ENCODE results near the gene PPP1R14B. TPM values are rescaled to one million over a fixed set of nuclear protein-coding genes. Genes with fewer than 3 reads are reported as not detected.

The PPP1R14B gene
- total and polyA plus RNA-seq, 2 of the 13 experiments (the other 11 are each of a cell fraction or from before 2014, with no cell fraction given): 110 to 148 TPM

DNA sequence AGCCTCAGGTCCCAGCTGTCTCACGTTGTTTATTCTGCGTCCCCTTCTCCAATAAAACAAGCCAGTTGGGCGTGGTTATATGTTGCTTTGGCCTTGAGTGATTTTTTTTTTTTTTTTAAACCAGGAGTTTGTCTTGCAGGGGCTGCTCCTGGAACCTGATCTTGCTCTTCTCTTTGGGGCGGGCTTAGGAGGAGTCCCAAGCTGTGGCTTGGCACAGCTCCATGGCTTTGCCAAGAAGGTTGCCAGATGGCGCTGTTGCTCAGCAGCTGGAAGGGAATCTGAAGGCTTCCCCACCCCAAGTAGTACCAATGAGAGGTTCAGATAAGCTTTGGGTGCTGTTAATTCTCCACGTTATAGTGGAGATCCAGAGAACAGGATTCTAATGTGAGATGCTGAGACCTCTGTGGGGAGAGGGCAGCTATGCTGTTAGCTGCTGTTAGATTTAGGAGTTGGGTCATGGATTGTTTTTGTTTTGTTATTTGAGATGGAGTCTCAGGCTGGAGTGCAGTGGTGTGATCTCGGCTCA, 42.2 kb downstream of the PPP1R14B start (continued):
- TF ChIP-seq, protein P1, sequence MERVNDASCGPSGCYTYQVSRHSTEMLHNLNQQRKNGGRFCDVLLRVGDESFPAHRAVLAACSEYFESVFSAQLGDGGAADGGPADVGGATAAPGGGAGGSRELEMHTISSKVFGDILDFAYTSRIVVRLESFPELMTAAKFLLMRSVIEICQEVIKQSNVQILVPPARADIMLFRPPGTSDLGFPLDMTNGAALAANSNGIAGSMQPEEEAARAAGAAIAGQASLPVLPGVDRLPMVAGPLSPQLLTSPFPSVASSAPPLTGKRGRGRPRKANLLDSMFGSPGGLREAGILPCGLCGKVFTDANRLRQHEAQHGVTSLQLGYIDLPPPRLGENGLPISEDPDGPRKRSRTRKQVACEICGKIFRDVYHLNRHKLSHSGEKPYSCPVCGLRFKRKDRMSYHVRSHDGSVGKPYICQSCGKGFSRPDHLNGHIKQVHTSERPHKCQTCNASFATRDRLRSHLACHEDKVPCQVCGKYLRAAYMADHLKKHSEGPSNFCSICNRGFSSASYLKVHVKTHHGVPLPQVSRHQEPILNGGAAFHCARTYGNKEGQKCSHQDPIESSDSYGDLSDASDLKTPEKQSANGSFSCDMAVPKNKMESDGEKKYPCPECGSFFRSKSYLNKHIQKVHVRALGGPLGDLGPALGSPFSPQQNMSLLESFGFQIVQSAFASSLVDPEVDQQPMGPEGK (CRISPR knock-in tag; IDR thresholded peaks at IDR 0.05): peak; percentile 15; the same call in 1 of the 2 replicates
- no peak for TF ChIP-seq ZSCAN30 (CRISPR knock-in tag; IDR thresholded peaks at IDR 0.05)
- no peak for TF ChIP-seq TARDBP (CRISPR knock-in tag; IDR thresholded peaks at IDR 0.05)
- TF ChIP-seq MAFK (conservative IDR thresholded peaks at IDR 0.05 in 1 of 2, IDR thresholded peaks at IDR 0.05 in 1 of 2; ENCODE audit: low read length in 2 of 2): no peak
- TF ChIP-seq, protein P2, sequence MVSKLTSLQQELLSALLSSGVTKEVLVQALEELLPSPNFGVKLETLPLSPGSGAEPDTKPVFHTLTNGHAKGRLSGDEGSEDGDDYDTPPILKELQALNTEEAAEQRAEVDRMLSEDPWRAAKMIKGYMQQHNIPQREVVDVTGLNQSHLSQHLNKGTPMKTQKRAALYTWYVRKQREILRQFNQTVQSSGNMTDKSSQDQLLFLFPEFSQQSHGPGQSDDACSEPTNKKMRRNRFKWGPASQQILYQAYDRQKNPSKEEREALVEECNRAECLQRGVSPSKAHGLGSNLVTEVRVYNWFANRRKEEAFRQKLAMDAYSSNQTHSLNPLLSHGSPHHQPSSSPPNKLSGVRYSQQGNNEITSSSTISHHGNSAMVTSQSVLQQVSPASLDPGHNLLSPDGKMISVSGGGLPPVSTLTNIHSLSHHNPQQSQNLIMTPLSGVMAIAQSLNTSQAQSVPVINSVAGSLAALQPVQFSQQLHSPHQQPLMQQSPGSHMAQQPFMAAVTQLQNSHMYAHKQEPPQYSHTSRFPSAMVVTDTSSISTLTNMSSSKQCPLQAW (CRISPR knock-in tag; IDR thresholded peaks at IDR 0.05): peak; percentile 24; the same call in 1 of the 2 replicates

DNA sequence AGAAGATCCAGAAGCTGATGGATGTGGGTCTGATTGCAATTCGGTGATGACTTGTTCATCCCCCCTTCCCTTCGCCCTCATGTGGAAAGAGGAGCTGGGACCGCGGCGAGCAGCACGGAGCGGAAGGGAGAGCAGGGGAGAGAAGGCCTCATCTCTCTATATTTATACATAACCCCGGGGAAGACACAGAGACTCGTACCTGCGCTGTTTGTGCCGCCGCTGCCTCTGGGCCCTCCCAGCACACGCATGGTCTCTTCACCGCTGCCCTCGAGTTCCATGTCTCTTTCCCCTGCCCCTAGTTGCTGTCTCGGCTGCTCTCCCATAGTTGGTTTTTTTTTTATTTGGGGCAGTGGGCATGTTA, 42.7 kb downstream of the PPP1R14B start:
- Histone ChIP-seq H3K9ac (ENCODE audit: insufficient read depth, low read depth, low read length) (no peak overlapping the region), H3K9me3 (ENCODE audit: low read length) (no peaks in the 10 kb centered on the region), H3K36me3 (replicated peaks in 1 of 2; ENCODE audit: control insufficient read depth in 1 of 2, insufficient read depth in 2 of 2, low read length in 2 of 2) (peaks cover 36 to 45% of the 10 kb centered on the region in 2 experiments), H3K4me2 (ENCODE audit: low read depth, low read length) (no peak overlapping the region), H4K20me1 (ENCODE audit: insufficient read depth, low read length) (0 out of 2 replicates have a peak, but pooled peaks cover 2% of the 10 kb centered on the region), H2AFZ (ENCODE audit: low read length) (no peak overlapping the region), H3K79me2 (ENCODE audit: insufficient read depth, low read length) (no peaks in the 10 kb centered on the region), H3K27me3 (ENCODE audit: control insufficient read depth in 1 of 2, insufficient read depth in 2 of 2, low read length in 2 of 2) (no peaks in the 10 kb centered on the region), H3K27ac (ENCODE audit: extremely low read length, insufficient read depth, low read length) (no peak overlapping the region), H3K4me1 (ENCODE audit: insufficient read depth, low read length) (peaks cover 17% of the 10 kb centered on the region), H3K4me3 (replicated peaks in 1 of 3; ENCODE audit: insufficient read depth in 1 of 3, low read depth in 2 of 3, low read length in 3 of 3) (no peak overlapping the region)
- intact Hi-C loops (cut with micrococcal nuclease; ENCODE audit: unreplicated experiment) (no loop called here), in situ Hi-C loops (cut with HindIII; ENCODE audit: extremely low pct_ligation_motif_present, low pct_unique_long_range_greater_than_20kb) (no loop called here)
- FAIRE-seq: no peak
- BruUV-seq (replicated peaks): TSS peak; percentile 57
- POLR2A ChIA-PET: interaction anchor here (0.8 to 3.8 kb wide), 10 partner anchors 13 to 128 kb away, joined by 3 to 18 read pairs (median 5); partner anchors contain the start of genes CATSPERZ, FKBP2, NUDT22 and STIP1
- ATAC-seq: no peak
- no peak for DNase-seq (ENCODE audit: low spot score)
- CTCF ChIA-PET (ENCODE audit: low intra/inter-chr PET ratio, low total read pairs): interaction anchor here (1.3 to 1.7 kb wide), 2 partner anchors 97 to 100 kb away, joined by 6 to 7 read pairs; partner anchors contain the start of gene CATSPERZ
- 98% methylated on average over 16 of the region's 16 CpGs for WGBS (ENCODE audit: low lambda C conversion rate)
- TF ChIP-seq, protein P3, sequence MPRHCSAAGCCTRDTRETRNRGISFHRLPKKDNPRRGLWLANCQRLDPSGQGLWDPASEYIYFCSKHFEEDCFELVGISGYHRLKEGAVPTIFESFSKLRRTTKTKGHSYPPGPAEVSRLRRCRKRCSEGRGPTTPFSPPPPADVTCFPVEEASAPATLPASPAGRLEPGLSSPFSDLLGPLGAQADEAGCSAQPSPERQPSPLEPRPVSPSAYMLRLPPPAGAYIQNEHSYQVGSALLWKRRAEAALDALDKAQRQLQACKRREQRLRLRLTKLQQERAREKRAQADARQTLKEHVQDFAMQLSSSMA (CRISPR knock-in tag; IDR thresholded peaks at IDR 0.05): no peak
- TF ChIP-seq, protein P4, sequence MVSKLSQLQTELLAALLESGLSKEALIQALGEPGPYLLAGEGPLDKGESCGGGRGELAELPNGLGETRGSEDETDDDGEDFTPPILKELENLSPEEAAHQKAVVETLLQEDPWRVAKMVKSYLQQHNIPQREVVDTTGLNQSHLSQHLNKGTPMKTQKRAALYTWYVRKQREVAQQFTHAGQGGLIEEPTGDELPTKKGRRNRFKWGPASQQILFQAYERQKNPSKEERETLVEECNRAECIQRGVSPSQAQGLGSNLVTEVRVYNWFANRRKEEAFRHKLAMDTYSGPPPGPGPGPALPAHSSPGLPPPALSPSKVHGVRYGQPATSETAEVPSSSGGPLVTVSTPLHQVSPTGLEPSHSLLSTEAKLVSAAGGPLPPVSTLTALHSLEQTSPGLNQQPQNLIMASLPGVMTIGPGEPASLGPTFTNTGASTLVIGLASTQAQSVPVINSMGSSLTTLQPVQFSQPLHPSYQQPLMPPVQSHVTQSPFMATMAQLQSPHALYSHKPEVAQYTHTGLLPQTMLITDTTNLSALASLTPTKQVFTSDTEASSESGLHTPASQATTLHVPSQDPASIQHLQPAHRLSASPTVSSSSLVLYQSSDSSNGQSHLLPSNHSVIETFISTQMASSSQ (IDR thresholded peaks at IDR 0.05; ENCODE audit: low read depth): no peak
- TF ChIP-seq, protein P4 (CRISPR knock-in tag; IDR thresholded peaks at IDR 0.05; ENCODE audit: borderline replicate concordance): no peak
- TF ChIP-seq, protein P5, sequence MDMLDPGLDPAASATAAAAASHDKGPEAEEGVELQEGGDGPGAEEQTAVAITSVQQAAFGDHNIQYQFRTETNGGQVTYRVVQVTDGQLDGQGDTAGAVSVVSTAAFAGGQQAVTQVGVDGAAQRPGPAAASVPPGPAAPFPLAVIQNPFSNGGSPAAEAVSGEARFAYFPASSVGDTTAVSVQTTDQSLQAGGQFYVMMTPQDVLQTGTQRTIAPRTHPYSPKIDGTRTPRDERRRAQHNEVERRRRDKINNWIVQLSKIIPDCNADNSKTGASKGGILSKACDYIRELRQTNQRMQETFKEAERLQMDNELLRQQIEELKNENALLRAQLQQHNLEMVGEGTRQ (IDR thresholded peaks at IDR 0.05; ENCODE audit: low read depth, low read length): no peak
- TF ChIP-seq, protein P5 (CRISPR knock-in tag; IDR thresholded peaks at IDR 0.05; ENCODE audit: borderline replicate concordance): no peak
- no peak for TF ChIP-seq HNRNPL (IDR thresholded peaks at IDR 0.05; ENCODE audit: low read depth, low read length)

All from HepG2 (cell line).